Immature natural killer cell (primary cell): ENCODE results near the gene PAM16. TPM values are rescaled to one million over a fixed set of nuclear protein-coding genes. Genes with fewer than 3 reads are reported as not detected.
"Not testable (repeated sequence)": the region's sequence is repeated elsewhere in the genome, so short reads cannot be mapped to it uniquely, and the experiment has no call there.

ENCODE experiments used
- DNase-seq, 3 donors: peaks; one replicate each; pipeline ENCODE4 v3.0.0; 2022; ENCODE audit warnings: mixed read lengths in 1 of 3
- H3K27ac Mint-ChIP-seq, 6 donors: one replicate each; pipeline ENCODE4 v1.8.0; 2020; ENCODE audit warnings: mixed read lengths in 6 of 6, mild to moderate bottlenecking in 5 of 6, inconsistent platforms in 4 of 6, moderate library complexity in 3 of 6
- H3K27me3 Mint-ChIP-seq, 3 donors: one replicate each; pipeline ENCODE4 v1.8.0; 2020 to 2021; ENCODE audit warnings: low read depth in 3 of 3, mild to moderate bottlenecking in 3 of 3, mixed read lengths in 3 of 3, moderate library complexity in 3 of 3, inconsistent platforms in 1 of 3
- H3K36me3 Mint-ChIP-seq, 3 donors: one replicate each; pipeline ENCODE4 v1.8.0; 2020; ENCODE audit warnings: mixed read lengths in 3 of 3, inconsistent platforms in 2 of 3, mild to moderate bottlenecking in 2 of 3
- H3K4me1 Mint-ChIP-seq, 2 donors: one replicate each; pipeline ENCODE4 v1.8.0; 2020; ENCODE audit warnings: inconsistent platforms in 2 of 2, mild to moderate bottlenecking in 2 of 2, mixed read lengths in 2 of 2, moderate library complexity in 1 of 2
- H3K4me3 Mint-ChIP-seq, 5 donors: one replicate each; pipeline ENCODE4 v1.8.0; 2020; ENCODE audit warnings: mild to moderate bottlenecking in 5 of 5, mixed read lengths in 5 of 5, inconsistent platforms in 3 of 5, moderate library complexity in 3 of 5
- H3K9me3 Mint-ChIP-seq, 6 donors: one replicate each; pipeline ENCODE4 v1.8.0; 2020; ENCODE audit warnings: mild to moderate bottlenecking in 6 of 6, mixed read lengths in 6 of 6, inconsistent platforms in 4 of 6, moderate library complexity in 3 of 6
- polyA plus RNA-seq, 3 donors: library from polyadenylated mRNA; unstranded; fragments of 300-500 nt; fragmentation: Illumina TruSeq; gene quantifications; one replicate each; pipeline ENCODE4 v1.2.3, GENCODE V29; 2021

PAM16 gene
- polyA plus RNA-seq, result 10 to 100 TPM; 32.9 to 61.6 (median 36.3) TPM

DNA sequence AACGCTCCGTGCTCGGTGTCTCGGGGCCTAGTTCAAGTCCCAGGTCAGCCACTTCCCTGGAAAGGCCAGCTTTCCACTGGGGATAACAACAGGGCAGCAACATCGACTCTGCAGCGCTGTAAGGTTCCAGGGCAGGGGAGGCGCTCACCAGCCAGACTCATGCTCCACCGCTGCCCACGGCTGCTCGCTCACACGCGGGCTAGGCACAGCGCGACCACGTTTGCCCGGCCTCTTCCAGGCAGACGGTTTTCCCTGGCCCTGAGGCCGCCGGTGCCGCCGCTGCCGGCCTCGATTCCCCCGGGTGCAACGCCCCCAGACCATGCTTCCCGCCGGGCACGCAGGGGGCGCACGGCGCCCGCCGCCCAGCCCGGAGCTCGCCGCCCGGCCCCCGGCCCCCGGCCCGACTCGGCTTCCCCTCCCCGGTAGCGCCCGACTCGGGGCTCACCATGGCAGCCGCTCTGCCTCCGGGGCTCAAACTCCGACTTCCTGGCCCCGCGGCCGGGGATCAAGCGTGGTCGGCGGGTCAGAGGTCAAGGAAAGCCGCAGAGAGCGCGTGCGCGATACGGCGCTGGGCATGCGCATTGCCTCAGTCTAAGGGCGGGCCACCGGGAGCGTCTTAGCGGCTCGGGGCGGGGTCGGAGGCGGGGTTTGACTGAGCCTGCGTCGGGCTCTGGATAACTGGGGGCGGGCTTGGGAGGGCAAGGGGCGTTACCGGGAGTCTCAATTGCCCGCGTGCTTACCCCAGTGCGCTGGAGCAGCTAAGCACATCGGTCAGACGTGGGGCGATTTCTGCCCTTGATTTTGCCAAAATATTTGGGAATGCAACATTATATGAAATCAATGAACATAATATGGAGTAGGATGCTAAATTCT is at the start of gene PAM16:
Gene PAM16 (minus strand): TSS at position 535 of the 873 bp plus-strand sequence. CDS start 87 bp downstream, at position 448.
- peak; percentile 98 to 99 (median 99) for DNase-seq
- Mint-ChIP-seq H3K36me3 (no peaks in the 10 kb centered on the region), H3K4me1 (peaks cover 23% of the 10 kb centered on the region in 2 donors), H3K9me3 (no peaks in the 10 kb centered on the region), H3K27me3 (peaks cover 6 to 11% (median 10%) of the 10 kb centered on the region in 3 donors), H3K27ac (peak within 1 kb of the TSS; percentile 80 to 94 (median 89)), H3K4me3 (peak within 1 kb of the TSS; percentile 91 to 95 (median 93))

DNA sequence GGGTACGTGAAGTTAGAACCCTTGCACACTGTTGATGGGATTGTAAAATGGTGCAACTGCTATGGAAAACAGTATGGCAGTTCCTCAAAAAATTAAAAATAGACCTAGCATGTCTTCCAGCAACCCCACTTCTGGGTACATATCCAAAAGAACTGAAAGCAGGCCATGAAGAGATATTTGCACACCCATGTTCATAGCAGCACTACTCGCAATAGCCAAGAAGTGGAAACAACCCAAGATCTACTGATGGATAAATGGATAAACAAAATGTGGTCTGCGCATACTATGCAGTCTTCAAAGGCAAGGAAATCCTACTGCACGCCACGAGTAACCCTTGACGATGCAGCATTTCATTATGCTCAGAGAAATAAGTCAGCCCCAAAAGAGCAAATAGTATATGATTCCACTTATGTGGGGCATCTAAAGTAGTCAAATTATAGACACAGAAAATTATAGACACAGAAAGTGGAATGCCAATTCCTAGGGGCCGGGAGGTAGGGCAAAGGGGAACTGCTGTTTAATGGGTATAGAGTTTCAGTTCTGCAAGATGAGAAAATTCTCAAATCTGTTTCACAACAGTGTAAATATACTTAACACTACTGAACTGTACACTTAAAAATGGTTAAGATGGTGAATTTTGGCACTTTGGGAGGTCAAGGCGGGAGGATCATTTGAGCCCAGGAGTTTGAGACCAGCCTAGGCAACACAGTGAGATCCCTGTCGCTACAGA is 48.0 kb upstream of the PAM16 start:
- no peaks in the 10 kb centered on the region for H3K9me3 Mint-ChIP-seq
- H3K27me3 Mint-ChIP-seq, result peaks cover 16 to 40% (median 38%) of the 10 kb centered on the region in 3 donors
- H3K4me1 Mint-ChIP-seq, result peaks cover 11 to 23% of the 10 kb centered on the region in 2 donors
- H3K4me3 Mint-ChIP-seq, result no peak overlapping the region
- H3K36me3 Mint-ChIP-seq, result peaks cover 4 to 17% (median 16%) of the 10 kb centered on the region in 3 donors
- no peak for DNase-seq
- H3K27ac Mint-ChIP-seq, result peak overlapping the region in 3 of 6 donors; percentile 8 to 62 (median 20)

DNA sequence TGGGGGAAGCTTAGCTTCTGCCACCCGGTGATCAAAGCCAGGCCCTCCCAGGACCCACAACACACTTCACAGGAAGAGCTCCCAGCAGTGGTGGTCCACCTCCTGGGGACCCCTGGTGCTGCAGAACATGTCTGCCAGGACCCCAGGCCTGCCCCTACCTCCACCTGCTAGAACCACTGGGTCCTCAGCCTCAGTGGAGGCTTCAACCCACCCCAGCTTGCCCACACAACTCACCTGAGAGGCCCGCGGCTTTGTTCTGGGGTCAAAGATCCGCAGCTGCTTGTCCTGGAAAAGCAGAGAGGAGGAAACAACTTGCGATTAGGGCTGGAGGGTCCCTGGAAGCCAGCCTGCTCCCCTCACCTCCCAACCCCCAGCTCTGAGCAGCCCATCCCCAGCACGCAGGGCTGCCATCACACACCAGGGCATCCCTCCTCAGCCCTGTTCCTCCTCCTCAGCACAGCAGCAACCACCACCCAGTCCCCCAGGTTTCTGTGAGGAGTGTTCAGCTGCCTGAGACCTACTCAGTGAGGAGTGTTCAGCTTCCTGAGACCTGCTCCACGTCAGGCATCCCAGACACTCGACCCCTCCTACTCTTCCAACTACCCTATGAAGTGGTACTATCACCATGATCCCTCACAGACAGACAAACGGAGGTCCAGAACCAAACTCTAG is 44.1 kb upstream of the PAM16 start:
- Mint-ChIP-seq H3K4me3 (no peak overlapping the region), H3K36me3 (peaks cover 0 to 8% (median 8%) of the 10 kb centered on the region in 3 donors)

DNA sequence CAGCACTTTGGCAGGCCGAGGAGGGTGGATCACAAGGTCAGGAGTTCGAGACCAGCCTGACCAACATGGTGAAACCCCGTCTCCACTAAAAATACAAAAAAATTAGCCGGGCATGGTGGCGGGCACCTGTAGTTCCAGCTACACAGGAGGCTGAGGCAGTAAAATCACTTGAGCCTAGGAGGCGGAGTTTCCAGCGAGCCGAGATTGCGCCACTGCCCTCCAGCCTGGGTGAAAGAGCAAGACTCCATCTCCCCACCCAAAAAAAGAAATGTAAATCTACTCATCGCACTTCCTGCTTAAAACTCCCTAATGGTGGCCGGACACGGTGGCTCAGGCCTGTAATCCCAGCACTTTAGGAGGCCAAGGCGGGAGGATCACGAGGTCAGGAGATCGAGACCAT is 42.7 kb upstream of the PAM16 start:
- H3K4me1 Mint-ChIP-seq, H3K36me3 Mint-ChIP-seq, H3K9me3 Mint-ChIP-seq, H3K4me3 Mint-ChIP-seq, H3K27ac Mint-ChIP-seq, DNase-seq: not testable (repeated sequence)
- H3K27me3 Mint-ChIP-seq, result peaks cover 4 to 22% (median 21%) of the 10 kb centered on the region in 3 donors

More for the DNA sequence above, 44.1 kb upstream of the PAM16 start:
- Mint-ChIP-seq H3K4me1 (peaks cover 7 to 12% of the 10 kb centered on the region in 2 donors), H3K9me3 (no peaks in the 10 kb centered on the region), H3K27ac (peak overlapping the region in 4 of 6 donors; percentile 30 to 70 (median 46)), H3K27me3 (peaks cover 8 to 23% (median 17%) of the 10 kb centered on the region in 3 donors)
- DNase-seq, result no peak

DNA sequence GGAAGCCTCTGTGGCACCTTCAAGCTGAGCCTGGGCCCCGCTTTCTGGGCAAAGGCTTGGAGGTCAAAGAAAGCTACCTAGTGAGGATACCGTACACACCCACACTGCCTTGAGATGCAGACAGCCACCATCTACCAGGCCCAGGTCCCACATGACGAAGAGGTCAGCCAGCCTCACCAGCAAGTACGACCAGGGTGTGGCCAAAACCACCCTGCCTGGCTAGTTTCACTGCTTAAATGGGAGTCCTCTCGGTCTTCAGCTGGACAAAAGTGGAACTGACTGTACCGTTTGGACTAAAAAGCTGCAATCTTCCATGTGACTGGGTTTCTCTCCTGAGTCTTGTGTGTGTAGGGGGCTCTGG is 42.1 kb upstream of the PAM16 start:
- no peak for DNase-seq
- Mint-ChIP-seq H3K36me3 (peaks cover 0 to 8% (median 4%) of the 10 kb centered on the region in 3 donors), H3K27ac (no peak overlapping the region), H3K4me1 (peaks cover 6% of the 10 kb centered on the region in 2 donors), H3K9me3 (no peaks in the 10 kb centered on the region), H3K4me3 (no peak overlapping the region), H3K27me3 (peaks cover 4 to 22% (median 21%) of the 10 kb centered on the region in 3 donors)

DNA sequence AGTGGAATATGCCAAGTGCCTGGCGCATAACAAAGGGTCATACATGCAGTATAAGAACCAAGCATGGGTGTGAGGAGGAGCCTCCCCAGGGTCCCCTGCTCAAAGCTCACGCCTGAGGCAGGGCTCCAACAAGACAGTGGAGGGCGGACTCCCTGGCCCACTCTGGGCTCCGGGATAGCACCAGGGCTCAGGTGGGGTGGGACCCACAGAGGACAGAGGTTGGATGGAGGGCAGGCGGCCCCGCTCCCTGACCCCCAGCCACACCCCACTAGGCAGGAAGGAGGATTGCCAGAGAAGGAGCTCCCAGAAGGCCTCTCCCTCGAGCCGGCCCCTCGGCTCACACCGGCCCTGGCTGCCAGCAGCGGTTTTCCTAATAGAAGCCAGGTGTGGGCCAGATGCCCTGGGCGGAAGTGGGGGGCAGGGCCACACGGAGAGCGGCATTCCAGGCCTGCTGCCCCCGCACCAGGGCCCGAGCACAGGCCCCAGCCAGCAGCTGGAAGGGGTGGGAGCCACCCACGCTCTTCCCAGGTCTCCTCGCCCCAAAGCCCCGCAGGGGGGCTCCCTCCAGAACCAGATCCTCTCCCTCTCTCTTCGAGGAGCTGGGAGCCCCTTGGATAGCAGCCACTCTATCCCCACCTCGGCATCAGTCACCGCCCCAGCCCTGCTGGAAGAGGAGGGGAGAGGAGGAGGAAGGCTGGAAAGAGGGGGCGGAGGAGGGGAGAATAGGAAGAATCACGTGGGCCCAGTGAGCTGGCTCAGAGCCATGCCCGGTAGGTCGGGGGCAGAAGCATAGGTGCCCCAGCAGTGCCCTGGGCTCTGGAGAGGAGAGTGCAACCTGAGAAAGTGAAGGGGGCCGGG is 41.5 kb upstream of the PAM16 start:
- H3K27me3 Mint-ChIP-seq, result peaks cover 4 to 21% (median 21%) of the 10 kb centered on the region in 3 donors
- H3K4me3 Mint-ChIP-seq, result no peak overlapping the region
- H3K9me3 Mint-ChIP-seq, result no peaks in the 10 kb centered on the region
- peaks cover 0 to 8% (median 4%) of the 10 kb centered on the region in 3 donors for H3K36me3 Mint-ChIP-seq
- no peak for DNase-seq
- no peak overlapping the region for H3K27ac Mint-ChIP-seq
- H3K4me1 Mint-ChIP-seq, result peaks cover 6% of the 10 kb centered on the region in 2 donors

DNA sequence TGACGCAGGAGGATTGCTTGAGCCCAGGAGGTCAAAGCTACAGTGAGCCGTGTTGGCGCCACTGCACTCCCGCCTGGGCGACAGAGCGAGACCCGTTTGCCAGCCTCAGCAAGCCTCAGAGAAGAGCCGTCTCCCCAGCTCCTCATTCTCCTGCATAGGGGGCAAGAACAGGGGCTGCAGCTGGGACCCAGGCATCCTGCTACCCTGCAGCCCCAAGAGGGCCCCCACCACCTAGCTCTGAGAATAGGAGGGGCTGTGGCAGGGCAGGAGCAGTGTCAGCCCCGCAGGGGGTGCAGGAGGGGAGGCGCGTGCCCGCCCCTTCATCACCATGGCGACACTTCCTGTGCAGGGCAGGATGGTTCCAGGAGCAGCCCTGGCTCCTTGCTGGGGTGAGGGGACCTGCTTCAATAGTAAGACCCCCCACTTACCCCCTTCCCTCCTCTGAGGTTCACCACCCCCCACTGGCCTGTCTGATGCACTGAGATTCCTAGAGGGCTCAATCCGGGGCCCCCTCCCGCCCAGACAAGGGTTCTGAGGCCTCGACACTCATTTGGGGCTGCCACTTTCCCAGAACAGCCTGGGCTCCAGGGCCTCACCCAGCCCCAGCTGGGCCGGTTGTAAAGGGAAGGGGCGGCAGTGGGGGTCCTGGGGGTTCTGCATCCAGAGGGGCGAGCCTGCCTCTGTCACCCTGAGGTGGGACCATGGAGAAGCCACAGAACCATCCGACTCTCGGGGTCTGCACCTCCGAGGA is 40.7 kb upstream of the PAM16 start:
- peaks cover 4 to 21% (median 18%) of the 10 kb centered on the region in 3 donors for H3K27me3 Mint-ChIP-seq
- H3K27ac Mint-ChIP-seq, result no peak overlapping the region
- no peak overlapping the region for H3K4me3 Mint-ChIP-seq
- peaks cover 0 to 8% (median 4%) of the 10 kb centered on the region in 3 donors for H3K36me3 Mint-ChIP-seq
- DNase-seq, result no peak
- peaks cover 6% of the 10 kb centered on the region in 2 donors for H3K4me1 Mint-ChIP-seq
- no peaks in the 10 kb centered on the region for H3K9me3 Mint-ChIP-seq

DNA sequence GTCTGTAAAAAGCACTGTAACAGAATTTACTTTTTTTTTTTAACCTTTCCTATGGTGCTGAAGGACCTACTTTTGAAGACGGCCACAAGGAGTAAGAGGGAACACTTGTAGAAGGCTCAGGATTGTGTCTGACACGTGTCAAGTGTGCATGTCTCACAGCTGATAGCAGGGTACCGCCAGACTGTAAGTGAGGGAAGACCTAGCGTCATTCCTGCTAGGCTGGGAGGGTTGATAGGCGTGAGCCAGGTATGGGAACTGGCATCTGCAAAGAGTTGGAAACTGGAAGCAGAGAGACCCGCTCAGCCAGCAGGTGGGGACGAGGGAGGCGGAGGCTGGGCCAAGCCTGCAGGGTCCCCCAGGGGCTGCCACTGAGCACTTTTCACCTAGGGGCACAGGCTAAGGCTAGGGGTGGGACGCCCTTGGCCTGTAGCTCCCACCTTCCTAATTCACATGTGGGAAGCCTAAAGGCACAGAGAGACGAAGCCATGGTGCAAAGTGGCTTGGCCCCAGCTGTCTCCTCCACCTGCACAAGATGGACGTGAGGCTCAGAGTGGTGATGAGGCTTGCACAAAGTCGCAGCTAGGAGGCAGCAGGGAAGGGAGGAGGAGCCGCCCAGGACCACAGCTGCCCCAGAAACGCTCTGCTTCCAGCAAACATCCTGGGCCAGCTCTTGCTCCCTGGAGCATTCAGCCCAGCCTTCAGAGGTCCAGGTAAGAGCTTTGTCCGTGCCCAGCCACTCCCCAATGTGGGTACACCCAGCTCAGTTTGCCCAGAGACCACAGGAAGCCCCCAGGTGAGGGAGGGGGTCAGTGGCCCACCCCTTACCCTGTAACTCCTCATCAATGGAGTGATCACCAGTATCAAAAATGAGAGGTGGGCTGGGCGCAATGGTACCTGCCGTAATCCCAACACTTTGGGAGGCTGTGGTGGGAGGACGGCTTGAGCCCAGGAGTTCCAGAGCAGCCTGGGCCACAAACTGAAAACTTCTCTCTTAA is 39.4 kb upstream of the PAM16 start:
- H3K4me1 Mint-ChIP-seq, result peaks cover 4 to 5% of the 10 kb centered on the region in 2 donors
- peak overlapping the region in 1 of 5 donors; percentile 7 for H3K4me3 Mint-ChIP-seq
- H3K36me3 Mint-ChIP-seq, result peaks cover 0 to 6% (median 1%) of the 10 kb centered on the region in 3 donors
- no peaks in the 10 kb centered on the region for H3K9me3 Mint-ChIP-seq
- peaks cover 3 to 21% (median 16%) of the 10 kb centered on the region in 3 donors for H3K27me3 Mint-ChIP-seq
- H3K27ac Mint-ChIP-seq, result peak overlapping the region in 1 of 6 donors; percentile 79
- DNase-seq, result no peak

DNA sequence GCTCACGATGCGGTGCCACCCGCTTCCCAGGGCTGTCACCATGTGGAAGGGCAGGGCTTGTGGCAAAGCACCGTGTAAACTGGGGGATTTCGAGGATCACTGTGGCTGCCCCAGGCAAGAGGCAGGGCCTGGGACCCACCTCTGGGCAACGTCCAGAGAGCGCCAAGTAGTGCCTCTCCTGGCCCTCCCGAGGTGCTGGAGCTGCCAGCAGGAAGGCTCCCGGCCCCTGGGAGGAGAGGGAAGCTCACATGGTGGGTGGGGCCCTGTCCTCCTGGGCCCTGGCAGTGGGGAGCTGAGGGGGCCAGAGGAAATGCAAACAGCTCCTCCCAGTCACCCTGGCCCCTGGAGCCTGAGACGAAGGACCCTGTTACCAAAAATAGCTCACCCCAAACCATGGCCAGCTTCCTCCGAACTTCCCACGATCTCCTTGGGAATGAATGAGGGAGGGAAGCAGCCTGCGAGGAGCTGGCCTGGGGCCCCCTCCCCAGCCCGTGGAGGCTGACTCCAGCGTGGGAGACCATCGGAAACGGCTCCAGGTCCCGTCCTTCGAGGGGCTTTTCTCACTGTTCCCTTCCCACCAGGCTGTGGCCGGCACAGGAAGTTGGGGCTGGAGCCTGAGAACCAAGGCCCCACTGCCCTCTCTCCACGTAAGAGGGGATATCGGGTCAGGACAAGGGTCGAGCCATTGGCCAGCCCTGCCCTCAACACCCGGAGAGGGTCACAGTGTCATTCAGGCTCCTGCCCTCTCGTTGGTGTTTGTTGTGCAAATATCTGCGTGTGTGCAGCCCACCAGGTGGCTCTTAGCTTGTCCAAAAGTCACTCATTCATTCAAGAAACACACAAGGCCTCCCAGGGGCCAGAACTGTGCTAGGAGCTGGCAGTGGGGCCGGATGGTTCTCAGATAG is 38.2 kb upstream of the PAM16 start:
- Mint-ChIP-seq H3K36me3 (peaks cover 0 to 4% (median 0%) of the 10 kb centered on the region in 3 donors), H3K27ac (peak overlapping the region in 1 of 6 donors; percentile 14), H3K9me3 (peaks cover 0 to 2% (median 0%) of the 10 kb centered on the region in 6 donors), H3K4me3 (no peak overlapping the region), H3K27me3 (peaks cover 0 to 19% (median 15%) of the 10 kb centered on the region in 3 donors), H3K4me1 (peaks cover 0 to 5% of the 10 kb centered on the region in 2 donors)
- DNase-seq, result no peak

DNA sequence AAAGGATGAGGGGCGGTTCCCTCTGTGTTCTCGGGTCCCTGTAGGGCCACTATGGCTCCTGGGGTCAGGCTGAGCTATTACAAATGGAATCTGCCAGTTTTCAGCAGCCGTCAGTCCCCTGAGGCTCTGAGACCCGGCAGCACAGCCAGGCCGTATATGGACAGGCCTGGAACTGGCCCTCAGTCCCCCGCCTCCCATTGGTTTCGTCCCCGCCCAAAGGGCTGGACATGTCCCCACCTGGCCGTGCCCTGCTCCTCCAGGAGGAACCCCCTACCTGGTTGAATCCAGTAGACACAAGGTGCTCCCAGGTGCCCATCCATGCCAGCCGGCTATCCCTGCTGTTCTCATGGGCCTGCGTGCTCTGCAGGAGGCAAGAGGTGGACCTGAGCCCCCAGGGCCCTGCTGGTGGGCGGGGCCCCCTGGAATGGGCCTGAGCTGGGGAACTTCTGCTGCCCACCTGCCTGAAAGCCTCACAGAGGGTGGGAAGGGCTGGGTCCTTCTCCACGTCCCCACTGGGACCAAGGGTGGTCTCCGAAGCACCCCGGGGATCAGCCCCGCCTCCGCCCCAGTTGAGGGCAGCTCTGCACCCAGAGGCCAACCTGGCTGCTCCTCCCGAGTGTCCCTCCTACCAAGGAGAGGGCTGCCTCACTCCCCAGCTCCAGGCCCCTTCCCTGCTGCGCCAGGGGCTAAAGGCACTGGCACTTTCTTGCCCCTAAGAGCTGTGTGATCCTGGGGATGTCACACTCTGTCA is 37.3 kb upstream of the PAM16 start:
- no peak overlapping the region for H3K4me3 Mint-ChIP-seq
- peaks cover 0 to 5% of the 10 kb centered on the region in 2 donors for H3K4me1 Mint-ChIP-seq
- H3K27ac Mint-ChIP-seq, result no peak overlapping the region
- H3K36me3 Mint-ChIP-seq, result peaks cover 0 to 4% (median 0%) of the 10 kb centered on the region in 3 donors
- DNase-seq, result no peak
- H3K27me3 Mint-ChIP-seq, result peaks cover 2 to 15% (median 15%) of the 10 kb centered on the region in 3 donors
- peaks cover 0 to 2% (median 0%) of the 10 kb centered on the region in 6 donors for H3K9me3 Mint-ChIP-seq
